Epithelial cell of esophagus (primary cell): Measurements from ENCODE around the gene WDR47.
"Not testable (repeated sequence)": the region's sequence is repeated elsewhere in the genome, so short reads cannot be mapped to it uniquely, and the experiment has no call there.

Source experiments
- DNase-seq: peaks from one replicate; pipeline ENCODE4 v3.0.0; 2010; ENCODE audit warnings: low read depth
- H3K4me3 ChIP-seq: 2 replicates; pipeline ENCODE4 v1.5.1; 2011; ENCODE audit warnings: mild to moderate bottlenecking, low read length, control low read depth
- CTCF ChIP-seq: IDR thresholded peaks from 2 replicates; pipeline ENCODE4 v1.5.1; 2011; ENCODE audit warnings: low read depth, mild to moderate bottlenecking, low read length, control low read depth, inconsistent platforms; ENCODE audit not compliant: insufficient read depth; ENCODE audit errors: missing control alignments

The WDR47 gene

GRCh38 chr1:108933944-108934343, 108.0 kb downstream of the WDR47 start:
- DNase-seq, result no peak
- no peak overlapping the region for H3K4me3 ChIP-seq
- TF ChIP-seq CTCF, result no peak

- not testable (repeated sequence) for H3K4me3 ChIP-seq, DNase-seq
Measured at GRCh38 chr1:108927565-108927964, 114.3 kb downstream of the WDR47 start.

GRCh38 chr1:108925920-108926319, 116.0 kb downstream of the WDR47 start:
- H3K4me3 ChIP-seq, result no peak overlapping the region
- DNase-seq, result no peak
- no peak for TF ChIP-seq CTCF
